K562 (cell line): Measurements from ENCODE around the gene ELOVL2. TPM values are rescaled to one million over a fixed set of nuclear protein-coding genes. Genes with fewer than 3 reads are reported as not detected.

Experiments used
- ATAC-seq: fragments of 200-7000 bp; cut with Tn5 transposase; 3 replicates; pipeline ENCODE4 v1.9.1; 2020; ENCODE audit warnings: moderate library complexity
- BruUV-seq: library from RNA; stranded (reverse); fragments of 400-500 nt; replicated peaks from 2 replicates; lab custom pipeline; 2021; lab: Mats Ljungman, UMichigan
- CTCF ChIA-PET: fragments of 300-600 bp; formaldehyde crosslinking; extraction: SDS; loops from one replicate; lab custom pipeline; 2021; ENCODE audit warnings: low intra/inter-chr PET ratio; lab: Yijun Ruan, JAX
- POLR2A ChIA-PET: fragments of 300-600, 350-650 bp; sonication (Branson Sonifier 250); formaldehyde crosslinking; extraction: SDS; loops from one replicate; lab custom pipeline; 2021; ENCODE audit warnings: antibody characterized with exemption, inconsistent platforms; lab: Yijun Ruan, JAX
- DNase-seq, 4 experiments: peaks; one replicate each; pipeline versions ENCODE4 v3.0.0 to v3.0.0-alpha.2; 2011 to 2018; ENCODE audit warnings: low spot score in 3 of 4, mixed read lengths in 3 of 4; ENCODE audit errors: extremely low read depth in 1 of 4
- FAIRE-seq: peaks from 2 replicates; lab custom pipeline; 2011; peaks lifted over from hg19 to GRCh38; lab: Jason Lieb, UNC
- H2AFZ ChIP-seq: 2 replicates; pipeline ENCODE4 v1.6.0; 2011; ENCODE audit warnings: low read depth, low read length, control low read depth, inconsistent platforms
- H3K27ac ChIP-seq: fragments of 200-600 bp; 3 replicates; pipeline ENCODE4 v1.8.0; 2011; ENCODE audit warnings: low read depth, mild to moderate bottlenecking, control low read depth, inconsistent platforms, low read length, moderate library complexity, mixed read lengths; ENCODE audit errors: extremely low read depth
- H3K27me3 ChIP-seq, 2 experiments: fragments of 300-600 bp in 1 of 2; 2 replicates in 1 of 2; 3 replicates in 1 of 2; pipeline versions ENCODE4 v1.6.0 to v1.8.0; 2011; ENCODE audit warnings: inconsistent platforms in 2 of 2, low read length in 2 of 2, mild to moderate bottlenecking in 1 of 2, mixed read lengths in 1 of 2, moderate library complexity in 1 of 2; ENCODE audit not compliant: control insufficient read depth in 2 of 2, insufficient read depth in 2 of 2
- H3K36me3 ChIP-seq: fragments of 300-600 bp; 3 replicates; pipeline ENCODE4 v1.8.0; 2011; ENCODE audit warnings: mild to moderate bottlenecking, low read length, inconsistent platforms; ENCODE audit not compliant: control insufficient read depth, insufficient read depth
- H3K4me1 ChIP-seq, 2 experiments: fragments of 200-600 bp in 1 of 2; replicated peaks in 1 of 2; 2 replicates in 1 of 2; 3 replicates in 1 of 2; pipeline versions ENCODE4 v1.5.1 to v1.8.0; 2011; ENCODE audit warnings: inconsistent platforms in 2 of 2, low read length in 2 of 2, mild to moderate bottlenecking in 1 of 2, mixed read lengths in 1 of 2, moderate library complexity in 1 of 2; ENCODE audit not compliant: control insufficient read depth in 2 of 2, insufficient read depth in 2 of 2
- H3K4me2 ChIP-seq: 2 replicates; pipeline ENCODE4 v1.6.1; 2011; ENCODE audit warnings: low read length, control low read depth, inconsistent platforms, mixed read lengths; ENCODE audit not compliant: insufficient read depth
- H3K4me3 ChIP-seq: fragments of 200-600 bp; sonication (generic), shearing (Covaris generic); 2 replicates; pipeline ENCODE4 v1.5.1; 2016; ENCODE audit warnings: control low read depth, inconsistent platforms
- H3K79me2 ChIP-seq: fragments of 200-600 bp; 3 replicates; pipeline ENCODE4 v1.8.0; 2011; ENCODE audit warnings: low read length, inconsistent platforms; ENCODE audit not compliant: control insufficient read depth, insufficient read depth
- H3K9ac ChIP-seq, 2 experiments: 2 replicates each; pipeline versions ENCODE4 v1.6.0 to v1.6.1; 2011; ENCODE audit warnings: low read depth in 2 of 2, low read length in 2 of 2, control low read depth in 1 of 2, inconsistent platforms in 1 of 2, mild to moderate bottlenecking in 1 of 2, mixed read lengths in 1 of 2; ENCODE audit not compliant: insufficient read depth in 1 of 2
- H3K9me1 ChIP-seq: one replicate; pipeline ENCODE4 v1.6.0; 2011; ENCODE audit warnings: inconsistent platforms, mild to moderate bottlenecking, low read length, moderate library complexity; ENCODE audit not compliant: control insufficient read depth, insufficient read depth
- H3K9me3 ChIP-seq: replicated peaks from 2 replicates; pipeline ENCODE4 v1.5.1; 2011; ENCODE audit warnings: low read depth, low read length, inconsistent platforms; ENCODE audit not compliant: control insufficient read depth, insufficient read depth
- H4K20me1 ChIP-seq: replicated peaks from 2 replicates; pipeline ENCODE4 v1.6.1; 2011; ENCODE audit warnings: low read length, inconsistent platforms, mixed read lengths; ENCODE audit not compliant: control insufficient read depth, insufficient read depth
- FUS ChIP-seq: fragments of 200-400 bp; formaldehyde crosslinking; optimal IDR thresholded peaks from 2 replicates; pipeline ENCODE3; 2017; ENCODE audit warnings: low read depth, low read length
- SUPT5H ChIP-seq: fragments of 450-650 bp; IDR thresholded peaks from 2 replicates; pipeline ENCODE4 v1.6.1; 2016
- ZNF146 ChIP-seq: IDR thresholded peaks from one replicate; pipeline ENCODE4 v1.6.1; 2018; ENCODE audit warnings: missing compliant biosample characterization; ENCODE audit not compliant: unreplicated experiment
- WGBS: fragments of 100-300 bp; shearing (Covaris generic); methylation state at CpG from one replicate; pipeline ENCODE4 v1.1.6; 2016; ENCODE audit warnings: low coverage, mixed read lengths; ENCODE audit not compliant: insufficient coverage; ENCODE audit errors: missing lambda C conversion rate; 5-methylcytosine and 5-hydroxymethylcytosine counted together
- in situ Hi-C: fragments of 300-500 bp; cut with MboI; formaldehyde crosslinking; loops from 4 replicates; pipeline ENCODE4 v1.15.0; 2018; ENCODE audit warnings: inconsistent platforms, mixed read lengths
- intact Hi-C: fragments of 100-400 bp; cut with micrococcal nuclease; formaldehyde crosslinking; loops from 2 replicates; pipeline ENCODE4 v1.14.2; 2022
- polyA plus RNA-seq, 8 experiments: library from polyadenylated mRNA; depleted of rRNA in 4 of 8; stranded (reverse) in 5 of 8; unstranded in 3 of 8; fragments of >200 nt; fragmentation: Nextera tagmentation in 2 of 8; fragmentation: Illumina TruSeq in 1 of 8; extraction: Ambion mirVana in 2 of 8; extraction: Trizol in 1 of 8; gene quantifications; 2 replicates each; pipeline versions ENCODE4 v1.2.1 to v1.2.3, GENCODE V29; 2011 to 2014; ENCODE audit warnings: inconsistent platforms in 1 of 8, missing spikeins in 1 of 8
- total RNA-seq, 7 experiments: library from RNA; depleted of rRNA in 6 of 7; stranded (reverse); fragments of >200 nt in 6 of 7; fragmentation: Illumina TruSeq in 2 of 7; extraction: Trizol in 2 of 7; gene quantifications; 2 replicates each; pipeline versions ENCODE4 v1.2.1 to v1.2.3, GENCODE V29; 2011 to 2021; ENCODE audit warnings: low replicate concordance in 1 of 7

ELOVL2 gene
- total and polyA plus RNA-seq, 9 of the 15 experiments (the other 6 are each of a cell fraction or from before 2014, with no cell fraction given) = 0.05 to 0.96 (median 0.31) TPM

DNA sequence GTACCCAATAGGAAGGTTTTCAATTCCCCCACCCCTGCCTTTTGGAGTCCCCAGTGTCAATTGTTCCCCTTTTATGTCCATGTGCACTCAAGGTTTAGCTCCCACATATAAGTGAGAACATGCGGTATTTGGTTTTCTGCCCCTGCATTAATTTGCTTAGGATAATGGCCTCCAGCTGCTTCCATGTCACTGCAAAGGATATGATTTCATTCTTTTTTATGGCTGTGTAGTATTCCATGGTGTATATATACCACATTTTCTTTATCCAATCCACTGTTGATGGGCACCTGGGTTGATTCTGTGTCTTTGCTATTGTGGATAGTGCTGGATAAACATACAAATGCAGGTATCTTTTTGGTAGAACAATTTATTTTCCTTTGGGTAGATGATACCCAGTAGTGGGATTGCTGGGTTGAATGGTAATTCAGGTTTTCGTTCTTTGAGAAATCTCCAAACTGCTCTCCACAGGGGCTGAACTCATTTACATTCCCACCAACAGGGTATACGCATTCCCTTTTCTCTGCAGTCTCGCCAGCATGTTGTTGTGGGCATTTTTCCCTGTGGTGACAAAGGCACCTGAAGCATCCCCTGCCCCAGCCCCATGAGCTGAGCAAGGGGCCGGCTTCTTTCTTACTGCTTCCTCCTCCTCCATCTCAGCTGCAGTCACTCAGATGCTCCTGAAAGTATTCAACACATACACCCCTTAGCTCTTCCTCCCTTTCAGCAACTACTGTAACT lies 66.7 kb downstream of the ELOVL2 start:
- Histone ChIP-seq H3K79me2 (no peaks in the 10 kb centered on the region), H3K27me3 (no peaks in the 10 kb centered on the region), H2AFZ (no peak overlapping the region), H3K4me3 (no peak overlapping the region), H3K9me3 (no peaks in the 10 kb centered on the region), H3K4me1 (no peaks in the 10 kb centered on the region), H3K27ac (no peak overlapping the region)
- DNase-seq (no peak), ATAC-seq (no peak)
- POLR2A ChIA-PET = interaction anchor here (1.9 kb wide), 1 partner anchor 14 kb away, joined by 6 read pairs; no protein-coding TSS in a partner anchor
- TF ChIP-seq ZNF146 (CRISPR knock-in tag) (peak; percentile 62), SUPT5H (no peak)
- TF ChIP-seq, all 486 proteins: peak for 1
- no peak for FAIRE-seq
- 84% methylated on average over 5 of the region's 5 CpGs for WGBS
- H3K36me3 ChIP-seq = peaks cover 19% of the 10 kb centered on the region; the same call in 2 of the 3 replicates
- H4K20me1 ChIP-seq = no peaks in the 10 kb centered on the region
- BruUV-seq = no TSS peak
- no peak overlapping the region for H3K4me2 ChIP-seq
- intact Hi-C loops (no loop called here), in situ Hi-C loops (no loop called here)
- CTCF ChIA-PET = no interaction called here
- no peaks in the 10 kb centered on the region for H3K9me1 ChIP-seq
- no peak overlapping the region for H3K9ac ChIP-seq

DNA sequence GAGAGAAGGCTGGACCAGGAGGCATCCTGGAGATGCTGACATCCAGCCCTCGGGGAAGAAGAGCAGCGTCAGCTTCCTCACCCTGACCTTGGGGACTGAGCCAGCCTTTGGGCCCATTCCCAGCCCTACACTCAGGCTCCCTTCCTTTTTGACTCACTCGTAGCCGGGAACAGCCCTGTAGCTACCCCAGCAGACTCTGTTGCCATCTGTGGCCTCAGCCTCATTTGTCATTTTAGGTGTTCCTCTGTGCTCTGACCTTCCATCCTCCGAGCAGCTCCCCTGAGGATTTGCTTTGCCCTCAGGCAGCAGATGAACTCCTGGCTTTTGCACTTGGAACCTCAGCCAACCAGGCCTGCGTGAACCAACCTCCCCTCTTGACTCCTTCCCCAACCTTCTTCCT lies 67.5 kb downstream of the ELOVL2 start:
- in situ Hi-C loops = no loop called here
- 77% methylated on average over 6 of the region's 6 CpGs for WGBS
- CTCF ChIA-PET = no interaction called here

More for the DNA sequence above, 67.5 kb downstream of the ELOVL2 start:
- Histone ChIP-seq H3K27me3 (no peaks in the 10 kb centered on the region), H2AFZ (no peak overlapping the region), H3K9me1 (no peaks in the 10 kb centered on the region), H3K4me1 (no peaks in the 10 kb centered on the region), H3K9me3 (no peaks in the 10 kb centered on the region), H3K4me2 (no peak overlapping the region), H3K36me3 (peaks cover 19% of the 10 kb centered on the region; the same call in 2 of the 3 replicates), H4K20me1 (no peaks in the 10 kb centered on the region), H3K4me3 (no peak overlapping the region), H3K9ac (peak overlapping the region in 1 of 2 experiments; percentile 59; a peak in 2 of 4 replicates), H3K79me2 (no peaks in the 10 kb centered on the region), H3K27ac (no peak overlapping the region)
- DNase-seq (no peak), FAIRE-seq (no peak), ATAC-seq (peak; percentile 41; the same call in 2 of the 3 replicates)
- no TSS peak for BruUV-seq
- intact Hi-C loops = no loop called here
- POLR2A ChIA-PET = interaction anchor here (1.9 kb wide), 1 partner anchor 14 kb away, joined by 6 read pairs; no protein-coding TSS in a partner anchor
- no peak for TF ChIP-seq FUS
